Urothelium cell line (cell line): Measurements from ENCODE around the gene PMM2.

ENCODE experiments used
- DNase-seq: peaks from one replicate; pipeline ENCODE4 v3.0.0; 2011; ENCODE audit warnings: low spot score, mixed read lengths
- FAIRE-seq: peaks from 2 replicates; lab custom pipeline; 2011; peaks lifted over from hg19 to GRCh38; lab: Jason Lieb, UNC

Gene PMM2

GRCh38 chr16:8882725-8883377 lies 85.2 kb downstream of the PMM2 start:
- FAIRE-seq = no peak
- no peak for DNase-seq

GRCh38 chr16:8885674-8886592 lies 88.3 kb downstream of the PMM2 start:
- DNase-seq = no peak

GRCh38 chr16:8886593-8887430 lies 89.2 kb downstream of the PMM2 start:
- no peak for DNase-seq
- no peak for FAIRE-seq

More at GRCh38 chr16:8885674-8886592, 88.3 kb downstream of the PMM2 start:
- FAIRE-seq = no peak

GRCh38 chr16:8887431-8887765 lies 89.8 kb downstream of the PMM2 start:
- no peak for DNase-seq
- no peak for FAIRE-seq

- no peak for FAIRE-seq
- no peak for DNase-seq
These were observed 90.4 kb downstream of the PMM2 start for GRCh38 chr16:8887952-8888560.

- DNase-seq = no peak
- no peak for FAIRE-seq
These were observed 91.6 kb downstream of the PMM2 start for GRCh38 chr16:8888951-8889892.

GRCh38 chr16:8889893-8890548 lies 92.4 kb downstream of the PMM2 start:
- DNase-seq (no peak), FAIRE-seq (no peak)

GRCh38 chr16:8890549-8890921 lies 92.9 kb downstream of the PMM2 start:
- DNase-seq (no peak), FAIRE-seq (no peak)

GRCh38 chr16:8892101-8892575 lies 94.5 kb downstream of the PMM2 start:
- no peak for DNase-seq
- no peak for FAIRE-seq

GRCh38 chr16:8893426-8893825 lies 95.8 kb downstream of the PMM2 start:
- DNase-seq = no peak
- FAIRE-seq = no peak

GRCh38 chr16:8893976-8894690 lies 96.5 kb downstream of the PMM2 start:
- FAIRE-seq = no peak
- DNase-seq = no peak

GRCh38 chr16:8894736-8895334 lies 97.2 kb downstream of the PMM2 start:
- FAIRE-seq (no peak), DNase-seq (no peak)

- DNase-seq (no peak), FAIRE-seq (no peak)
These were observed 101.2 kb downstream of the PMM2 start for GRCh38 chr16:8898660-8899318.
